HT-29 (cell line): ENCODE measurements around the gene TTC33. TPM values are rescaled to one million over a fixed set of nuclear protein-coding genes. Genes with fewer than 3 reads are reported as not detected.
"Not testable (repeated sequence)": the region's sequence is repeated elsewhere in the genome, so short reads cannot be mapped to it uniquely, and the experiment has no call there.

Source experiments
- DNase-seq: peaks from one replicate; pipeline ENCODE4 v3.0.0-alpha.2; 2015; ENCODE audit warnings: low spot score
- total RNA-seq: library from RNA; depleted of rRNA; stranded (reverse); fragments of >200 nt; shearing (Covaris generic); gene quantifications from 2 replicates; pipeline ENCODE4 v1.2.3, GENCODE V29; 2014

The TTC33 gene
- total RNA-seq, 1 experiment from 2014 or later = 3.5 TPM

DNA sequence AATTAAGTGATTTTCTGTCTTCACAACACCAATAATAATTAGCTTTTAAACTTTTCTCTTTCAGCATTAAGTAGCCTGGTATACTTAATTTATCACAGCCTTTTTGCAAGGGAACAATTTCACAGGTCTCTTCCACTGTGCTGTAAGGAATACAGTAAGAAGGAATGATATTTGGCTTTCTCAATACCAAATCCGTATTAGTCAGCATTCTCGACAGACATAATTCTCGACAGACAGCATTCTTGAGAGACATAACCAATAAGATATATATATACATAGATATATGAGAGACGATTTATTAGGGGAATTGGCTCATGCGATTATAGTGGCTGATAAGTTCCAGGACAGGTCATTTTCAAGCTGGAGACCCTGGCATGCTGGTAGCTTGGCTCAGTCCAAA lies 24.4 kb upstream of the TTC33 start:
- no peak for DNase-seq

- no peak for DNase-seq
Measured at GRCh38 chr5:40779561-40779960, 23.8 kb upstream of the TTC33 start.

DNA sequence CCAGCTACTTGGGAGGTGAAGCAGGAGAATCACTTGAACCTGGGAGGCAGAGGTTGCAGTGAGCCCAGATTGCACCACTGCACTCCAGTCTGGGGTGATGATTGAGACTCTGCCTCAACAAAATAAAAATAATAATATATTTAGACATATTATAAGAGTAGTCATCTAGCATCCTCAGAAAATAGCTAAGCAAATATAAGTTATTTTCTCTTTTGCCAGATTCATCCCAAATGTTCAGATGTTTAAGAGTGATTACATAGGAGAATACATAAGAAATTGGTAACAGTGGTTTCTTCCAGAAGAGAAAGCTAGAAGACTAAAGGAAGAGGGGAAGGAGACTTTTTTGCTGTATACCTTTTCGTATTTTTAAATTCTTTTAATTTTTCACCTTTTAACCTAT lies 22.4 kb upstream of the TTC33 start:
- no peak for DNase-seq

GRCh38 chr5:40776658-40776977 lies 20.9 kb upstream of the TTC33 start:
- no peak for DNase-seq

DNA sequence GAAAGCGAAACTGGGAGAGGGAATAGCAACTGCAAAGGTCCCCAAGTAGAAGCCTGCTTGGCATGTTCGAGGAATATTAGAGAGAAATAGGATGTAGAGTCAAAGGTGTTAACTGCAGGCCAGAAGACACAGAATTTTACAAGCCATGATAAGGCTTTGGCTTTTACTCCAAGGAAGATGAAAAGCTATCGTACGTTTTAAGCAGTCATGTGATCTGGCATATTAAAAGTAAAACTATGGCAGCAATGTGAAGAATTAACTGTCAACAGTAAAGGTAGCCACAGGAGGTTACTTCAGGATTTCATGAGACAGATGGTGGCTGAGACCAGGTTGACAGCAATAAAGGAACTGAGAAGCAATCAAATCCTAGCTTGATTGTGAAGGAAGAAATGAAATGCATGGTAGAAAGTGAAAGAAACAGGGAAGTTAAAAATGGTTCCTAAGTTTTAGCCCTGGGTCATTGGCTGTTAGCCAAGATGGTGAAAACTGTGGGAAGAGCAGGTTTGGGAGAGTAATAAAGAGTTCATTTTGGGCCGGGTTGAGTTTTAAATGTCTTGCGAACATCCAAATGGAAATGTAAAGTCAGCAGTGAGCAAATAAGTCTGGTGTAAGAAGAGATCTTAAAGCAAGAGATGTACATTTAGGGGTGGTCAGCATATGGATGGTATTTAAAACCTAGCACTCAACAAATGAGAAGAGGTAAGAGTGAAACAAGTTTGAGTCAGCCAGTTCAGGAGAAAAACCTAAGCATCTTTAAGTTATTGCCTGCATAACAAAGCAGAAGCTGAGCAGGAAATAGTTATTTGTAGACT lies 20.3 kb upstream of the TTC33 start:
- peak; percentile 39 for DNase-seq

GRCh38 chr5:40775085-40775845 lies 19.5 kb upstream of the TTC33 start:
- DNase-seq = no peak

GRCh38 chr5:40774623-40775022 lies 18.9 kb upstream of the TTC33 start:
- no peak for DNase-seq

- no peak for DNase-seq
Measured at GRCh38 chr5:40770764-40771163, 15.0 kb upstream of the TTC33 start.

GRCh38 chr5:40762705-40763104 lies 6.9 kb upstream of the TTC33 start:
- DNase-seq = no peak

- DNase-seq = no peak
Measured at GRCh38 chr5:40757400-40757799, 1.6 kb upstream of the TTC33 start.

DNA sequence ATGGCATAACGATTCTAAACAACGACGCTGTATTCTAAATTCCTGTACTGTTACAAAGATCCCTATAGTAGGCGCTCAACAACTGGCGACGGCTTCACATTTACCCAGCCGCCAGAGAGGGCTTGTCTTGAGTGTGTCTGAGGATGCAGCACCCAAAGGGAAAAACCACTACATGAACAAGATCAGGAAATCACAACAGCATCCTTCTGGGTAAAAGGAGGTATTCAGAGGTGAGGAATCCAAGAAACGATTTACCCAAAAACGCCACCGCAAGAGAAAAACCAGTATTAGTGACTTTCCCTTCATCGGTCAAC lies 711 bp downstream of the TTC33 start:
- peak; percentile 92 for DNase-seq

- DNase-seq = no peak
Measured at GRCh38 chr5:40754381-40755092, 1.2 kb downstream of the TTC33 start.

GRCh38 chr5:40746703-40747102 lies 9.1 kb downstream of the TTC33 start:
- DNase-seq = peak; percentile 38

GRCh38 chr5:40743771-40744170 lies 12.0 kb downstream of the TTC33 start:
- DNase-seq = no peak

GRCh38 chr5:40738502-40738901 lies 17.3 kb downstream of the TTC33 start:
- no peak for DNase-seq

DNA sequence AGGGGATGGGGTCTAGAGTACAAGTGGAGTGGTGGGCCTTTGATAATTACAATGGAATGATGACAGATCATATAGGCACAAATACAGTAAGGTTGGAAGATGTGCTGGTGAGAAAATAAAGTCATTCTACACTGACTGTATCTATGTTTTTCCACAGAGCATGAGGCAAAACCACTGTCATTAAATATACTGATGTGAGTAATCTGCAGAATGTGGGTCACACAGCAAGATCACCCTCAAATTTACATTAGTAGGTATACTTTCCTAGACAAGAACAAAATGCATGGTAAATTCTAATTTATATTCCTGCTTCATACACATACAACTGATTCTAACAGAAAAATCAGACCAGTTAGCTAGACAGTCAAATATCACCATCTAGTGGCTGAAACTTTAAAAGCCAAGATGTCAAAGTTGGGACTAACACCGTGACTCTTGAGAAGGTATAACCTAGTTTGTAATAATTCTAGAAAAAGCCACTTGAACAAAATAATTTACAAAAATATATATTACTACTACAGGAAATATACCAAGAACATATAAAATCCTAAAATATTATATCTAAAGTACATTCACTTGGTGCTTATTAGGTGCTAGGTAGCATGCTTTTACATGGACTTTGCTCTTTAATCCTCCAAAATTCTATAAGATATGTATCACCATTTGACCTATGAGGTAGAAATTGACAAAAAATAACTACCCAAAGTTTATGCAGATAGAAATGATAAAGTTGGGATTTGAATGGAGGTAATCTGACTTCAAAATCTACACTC lies 19.5 kb downstream of the TTC33 start:
- DNase-seq = peak; percentile 88

GRCh38 chr5:40735609-40736008 lies 20.2 kb downstream of the TTC33 start:
- no peak for DNase-seq

- no peak for DNase-seq
Measured at GRCh38 chr5:40734986-40735385, 20.8 kb downstream of the TTC33 start.

GRCh38 chr5:40733879-40734563 lies 21.7 kb downstream of the TTC33 start:
- peak; percentile 61 for DNase-seq

DNA sequence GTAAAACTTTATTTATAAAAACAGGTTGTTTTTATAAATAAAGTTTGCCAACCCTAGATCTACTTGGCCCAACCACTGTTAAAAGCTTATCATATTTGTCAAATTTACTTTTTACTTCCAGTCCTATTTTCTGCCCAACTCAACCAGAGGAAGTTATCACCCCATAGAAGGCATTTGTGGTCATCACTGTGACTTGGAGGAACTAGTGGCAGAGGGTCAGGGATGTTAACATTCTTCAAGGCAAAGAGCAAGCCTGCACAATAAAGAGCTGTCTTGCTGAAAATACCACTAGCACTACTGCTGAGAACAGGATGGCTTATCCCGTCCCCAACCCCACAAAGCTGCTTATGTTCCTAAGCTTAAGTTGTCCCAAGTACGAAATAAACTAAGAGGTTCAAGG lies 22.3 kb downstream of the TTC33 start:
- no peak for DNase-seq

GRCh38 chr5:40722497-40722911 lies 33.3 kb downstream of the TTC33 start:
- DNase-seq = not testable (repeated sequence)
